Measurements from ENCODE around the gene CPS1. TPM values are rescaled to one million over a fixed set of nuclear protein-coding genes. Genes with fewer than 3 reads are reported as not detected.

CPS1 gene
- total and polyA plus RNA-seq, 2 of the 8 experiments (the other 6 are each of a cell fraction or from before 2014, with no cell fraction given), result 7.9 to 15.7 TPM

GRCh38 chr2:210676067-210676466 is 119.7 kb downstream of the CPS1 start:
- POLR2A ChIA-PET (ENCODE audit: partially characterized antibody), result no interaction called here
- H3K14ac ChIP-seq (ENCODE audit: insufficient read length), result no peak overlapping the region
- no peak overlapping the region for H3K18ac ChIP-seq (ENCODE audit: extremely low read depth, low read length)
- H4K91ac ChIP-seq (replicated peaks; ENCODE audit: insufficient read length, low read length), result no peak overlapping the region
- H2BK12ac ChIP-seq (ENCODE audit: low read depth, low read length), result no peak overlapping the region
- no peak overlapping the region for H2BK5ac ChIP-seq (ENCODE audit: low read depth, low read length)
- H2BK15ac ChIP-seq (ENCODE audit: low read length), result no peak overlapping the region
- H2BK120ac ChIP-seq (replicated peaks; ENCODE audit: low read depth, low read length), result no peak overlapping the region
- H3K4me2 ChIP-seq (ENCODE audit: insufficient read depth in 1 of 2, low read depth in 2 of 2, low read length in 2 of 2), result no peak overlapping the region
- no peak overlapping the region for H3K4ac ChIP-seq (replicated peaks; ENCODE audit: insufficient read length, low read depth, low read length)
- no peaks in the 10 kb centered on the region for H3K9me3 ChIP-seq (ENCODE audit: insufficient read depth in 2 of 2, low read depth in 1 of 2, low read length in 1 of 2)
- H3K27ac ChIP-seq (ENCODE audit: low read depth, low read length), result no peak overlapping the region
- H3K36me3 ChIP-seq (ENCODE audit: control insufficient read depth in 2 of 4, insufficient read depth in 4 of 4, low read length in 3 of 4), result no peaks in the 10 kb centered on the region
- CTCF ChIA-PET (ENCODE audit: partially characterized antibody), result no interaction called here
- WGBS, 2 experiments (ENCODE audit: extremely low coverage in 1 of 2, insufficient coverage in 1 of 2, insufficient read length in 1 of 2, insufficient replicate concordance in 2 of 2, low coverage in 1 of 2, low lambda C conversion rate in 2 of 2, missing lambda C conversion rate in 1 of 2), result 95% methylated on average over 3 of the region's 3 CpGs; no CpG with 5 or more reads in 1 of the 2 experiments
- H3K9ac ChIP-seq (replicated peaks in 1 of 4; ENCODE audit: extremely low read depth in 1 of 4, low read depth in 3 of 4, low read length in 3 of 4), result no peak overlapping the region
- no peak overlapping the region for H4K8ac ChIP-seq (ENCODE audit: extremely low read depth, insufficient read depth, low read length)
- H3K4me3 ChIP-seq (ENCODE audit: extremely low read depth in 1 of 4, insufficient read depth in 2 of 4, low read depth in 3 of 4, low read length in 4 of 4), result no peak overlapping the region
- no peak overlapping the region for H3K56ac ChIP-seq (replicated peaks; ENCODE audit: insufficient read length, low read depth, low read length)
- no peaks in the 10 kb centered on the region for H4K20me1 ChIP-seq (replicated peaks in 1 of 2; ENCODE audit: control insufficient read depth in 1 of 2, insufficient read depth in 2 of 2, low read length in 2 of 2)
- H2BK20ac ChIP-seq (ENCODE audit: low read length), result no peak overlapping the region
- H3K79me1 ChIP-seq (ENCODE audit: low read depth, low read length), result no peaks in the 10 kb centered on the region
- no peak overlapping the region for H3K23ac ChIP-seq (ENCODE audit: insufficient read length)
- no peaks in the 10 kb centered on the region for H3K4me1 ChIP-seq (replicated peaks in 1 of 4; ENCODE audit: control insufficient read depth in 3 of 4, insufficient read depth in 4 of 4, low read length in 3 of 4)
- H2AFZ ChIP-seq (ENCODE audit: low read length), result no peak overlapping the region
- DNase-seq (ENCODE audit: low read depth in 1 of 2, low spot score in 2 of 2) (no peak), FAIRE-seq (no peak)
- no peaks in the 10 kb centered on the region for H3K79me2 ChIP-seq (ENCODE audit: control insufficient read depth in 1 of 2, insufficient read depth in 2 of 2, low read length in 2 of 2)
- H3K27me3 ChIP-seq (replicated peaks in 1 of 4; ENCODE audit: control insufficient read depth in 3 of 4, extremely low read depth in 1 of 4, insufficient read depth in 3 of 4, low read length in 3 of 4), result no peaks in the 10 kb centered on the region
- H3K23me2 ChIP-seq (ENCODE audit: low read depth, low read length), result no peaks in the 10 kb centered on the region
- H4K5ac ChIP-seq (ENCODE audit: insufficient read length, low read depth, low read length), result no peak overlapping the region
- no peak overlapping the region for H2AK5ac ChIP-seq (ENCODE audit: low read depth, low read length)
- TF ChIP-seq JUND (IDR thresholded peaks at IDR 0.05; ENCODE audit: low read length), result no peak
- TF ChIP-seq RNF2 (IDR thresholded peaks at IDR 0.05; ENCODE audit: borderline replicate concordance, low read depth, low read length, missing control alignments, poor library complexity, severe bottlenecking), result no peak
- TF ChIP-seq CHD2 (IDR thresholded peaks at IDR 0.05; ENCODE audit: low read length), result no peak
- TF ChIP-seq TCF12 (IDR thresholded peaks at IDR 0.05; ENCODE audit: low read depth, low read length), result no peak
- TF ChIP-seq CTBP2 (IDR thresholded peaks at IDR 0.05; ENCODE audit: borderline replicate concordance, insufficient read depth, insufficient read length, low read length), result no peak
- TF ChIP-seq SUZ12 (IDR thresholded peaks at IDR 0.05; ENCODE audit: low read length), result no peak
- TF ChIP-seq HDAC6 (IDR thresholded peaks at IDR 0.05; ENCODE audit: low read depth, low read length), result no peak
- TF ChIP-seq EGR1 (IDR thresholded peaks at IDR 0.05; ENCODE audit: borderline replicate concordance, low read depth, low read length), result no peak
- TF ChIP-seq RXRA (IDR thresholded peaks at IDR 0.05; ENCODE audit: insufficient read depth, low read depth, low read length), result no peak
- TF ChIP-seq GABPA (IDR thresholded peaks at IDR 0.05; ENCODE audit: borderline replicate concordance, insufficient read depth, low read length), result no peak
- TF ChIP-seq SIN3A (conservative IDR thresholded peaks at IDR 0.05 in 1 of 2, IDR thresholded peaks at IDR 0.05 in 1 of 2; ENCODE audit: low read depth in 1 of 2, low read length in 2 of 2), result no peak
- TF ChIP-seq BRCA1 (IDR thresholded peaks at IDR 0.05; ENCODE audit: low read depth, low read length), result no peak
- TF ChIP-seq HDAC2 (IDR thresholded peaks at IDR 0.05; ENCODE audit: borderline replicate concordance in 1 of 2, low read depth in 2 of 2, low read length in 2 of 2), result no peak
- no peak for TF ChIP-seq ASH2L (IDR thresholded peaks at IDR 0.05; ENCODE audit: low read length)
